Caco-2 (cell line): ENCODE data around the gene DDHD1. TPM values are rescaled to one million over a fixed set of nuclear protein-coding genes. Genes with fewer than 3 reads are reported as not detected.
"Not testable (repeated sequence)": the region's sequence is repeated elsewhere in the genome, so short reads cannot be mapped to it uniquely, and the experiment has no call there.

Experiments
- BruUV-seq: library from RNA; stranded (reverse); fragments of 400-500 nt; replicated peaks from 2 replicates; lab custom pipeline; 2021; lab: Mats Ljungman, UMichigan
- CTCF ChIA-PET: fragments of 300-600 bp; sonication (Branson Sonifier 250); formaldehyde crosslinking; loops from one replicate; lab custom pipeline; 2022; ENCODE audit warnings: antibody characterized with exemption; lab: Charles Lee
- POLR2A ChIA-PET: fragments of 300-600 bp; sonication (Branson Sonifier 250); formaldehyde crosslinking; loops from one replicate; lab custom pipeline; 2022; ENCODE audit warnings: antibody characterized with exemption; lab: Charles Lee
- DNase-seq, 2 experiments: peaks; one replicate each; pipeline versions ENCODE4 v3.0.0 to v3.0.0-alpha.2; 2020 to 2022
- H3K27me3 ChIP-seq: replicated peaks from 2 replicates; pipeline ENCODE4 v1.6.0; 2011; ENCODE audit warnings: low read length; ENCODE audit not compliant: control insufficient read depth, insufficient read depth
- H3K36me3 ChIP-seq: 2 replicates; pipeline ENCODE4 v1.5.1; 2011; ENCODE audit warnings: low read length; ENCODE audit not compliant: control insufficient read depth, insufficient read depth
- H3K4me1 ChIP-seq: fragments of 250-450 bp; sonication (Bioruptor Pico); 2 replicates; pipeline ENCODE4 v1.5.1; 2020; ENCODE audit warnings: mild to moderate bottlenecking
- H3K4me3 ChIP-seq: 2 replicates; pipeline ENCODE4 v1.5.1; 2011; ENCODE audit warnings: low read depth, mild to moderate bottlenecking, control low read depth, low read length
- H3K9me3 ChIP-seq: fragments of 250-450 bp; sonication (Bioruptor Pico); 2 replicates; pipeline ENCODE4 v1.5.1; 2020; ENCODE audit warnings: mild to moderate bottlenecking, moderate library complexity
- H3K27ac Mint-ChIP-seq: one replicate; pipeline ENCODE4 v1.8.0; 2022; ENCODE audit warnings: mixed read lengths; ENCODE audit not compliant: unreplicated experiment
- H3K27me3 Mint-ChIP-seq: one replicate; pipeline ENCODE4 v1.8.0; 2022; ENCODE audit warnings: mixed read lengths; ENCODE audit not compliant: insufficient read depth, unreplicated experiment
- H3K36me3 Mint-ChIP-seq: one replicate; pipeline ENCODE4 v1.8.0; 2022; ENCODE audit warnings: mild to moderate bottlenecking, mixed read lengths; ENCODE audit not compliant: insufficient read depth, unreplicated experiment
- H3K4me1 Mint-ChIP-seq: one replicate; pipeline ENCODE4 v1.8.0; 2022; ENCODE audit warnings: low read depth, mixed read lengths; ENCODE audit not compliant: unreplicated experiment
- H3K4me3 Mint-ChIP-seq: one replicate; pipeline ENCODE4 v1.8.0; 2022; ENCODE audit warnings: mild to moderate bottlenecking, moderate library complexity, mixed read lengths; ENCODE audit not compliant: unreplicated experiment
- H3K9me3 Mint-ChIP-seq: one replicate; pipeline ENCODE4 v1.8.0; 2022; ENCODE audit warnings: mixed read lengths; ENCODE audit not compliant: unreplicated experiment
- intact Hi-C: fragments of 100-400 bp; cut with micrococcal nuclease; formaldehyde crosslinking; loops from one replicate; pipeline ENCODE4 v1.10.0; 2022; ENCODE audit not compliant: unreplicated experiment
- total RNA-seq: library from RNA; stranded (reverse); gene quantifications from 2 replicates; pipeline ENCODE4 v1.2.3, GENCODE V29; 2022
- TF ChIP-seq, protein P1 (sequence below), 2 experiments: fragments of 200-600 bp in 1 of 2; IDR thresholded peaks; 1 replicate in 1 of 2; 2 replicates in 1 of 2; pipeline versions ENCODE4 v1.5.1 to v1.8.0; 2011 to 2022; ENCODE audit warnings: antibody characterized with exemption in 1 of 2, control low read depth in 1 of 2, inconsistent platforms in 1 of 2, low read depth in 1 of 2, low read length in 1 of 2, mild to moderate bottlenecking in 1 of 2, moderate library complexity in 1 of 2; ENCODE audit not compliant: insufficient read depth in 1 of 2, severe bottlenecking in 1 of 2, unreplicated experiment in 1 of 2

The DDHD1 gene
- total RNA-seq, 1 experiment from 2014 or later: 8.8 TPM

DNA sequence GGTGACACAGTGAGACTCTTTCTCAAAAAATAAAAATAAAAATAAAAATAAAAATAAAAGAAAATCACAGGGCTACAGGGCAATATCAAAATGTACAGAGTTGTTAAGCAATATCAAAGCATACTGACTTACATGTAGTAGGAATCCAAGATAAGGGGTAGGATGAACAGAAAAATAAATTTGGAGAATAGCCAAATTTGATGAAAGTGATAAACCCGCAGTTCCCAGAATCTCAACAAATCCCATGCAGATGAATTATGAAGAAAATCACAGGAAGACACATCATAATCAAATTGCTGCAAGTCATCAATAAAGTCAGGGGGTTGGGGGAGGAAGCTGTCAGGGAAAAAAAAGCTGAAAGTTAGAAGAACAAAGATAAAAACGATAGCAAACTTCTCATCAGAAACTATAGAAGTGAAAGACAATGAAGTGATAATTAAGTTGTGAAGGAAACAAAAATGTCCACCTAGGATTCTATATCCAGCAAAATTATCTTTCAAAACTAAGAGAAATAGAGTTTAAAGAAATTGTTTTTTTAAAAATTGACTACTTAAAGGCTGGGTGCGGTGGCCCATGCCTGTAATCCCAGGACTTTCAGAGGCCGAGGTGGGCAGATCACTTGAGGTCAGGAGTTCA is 15.4 kb downstream of the DDHD1 start:
- H3K9me3 Mint-ChIP-seq: peaks cover 21% of the 10 kb centered on the region
- TF ChIP-seq, protein P1, sequence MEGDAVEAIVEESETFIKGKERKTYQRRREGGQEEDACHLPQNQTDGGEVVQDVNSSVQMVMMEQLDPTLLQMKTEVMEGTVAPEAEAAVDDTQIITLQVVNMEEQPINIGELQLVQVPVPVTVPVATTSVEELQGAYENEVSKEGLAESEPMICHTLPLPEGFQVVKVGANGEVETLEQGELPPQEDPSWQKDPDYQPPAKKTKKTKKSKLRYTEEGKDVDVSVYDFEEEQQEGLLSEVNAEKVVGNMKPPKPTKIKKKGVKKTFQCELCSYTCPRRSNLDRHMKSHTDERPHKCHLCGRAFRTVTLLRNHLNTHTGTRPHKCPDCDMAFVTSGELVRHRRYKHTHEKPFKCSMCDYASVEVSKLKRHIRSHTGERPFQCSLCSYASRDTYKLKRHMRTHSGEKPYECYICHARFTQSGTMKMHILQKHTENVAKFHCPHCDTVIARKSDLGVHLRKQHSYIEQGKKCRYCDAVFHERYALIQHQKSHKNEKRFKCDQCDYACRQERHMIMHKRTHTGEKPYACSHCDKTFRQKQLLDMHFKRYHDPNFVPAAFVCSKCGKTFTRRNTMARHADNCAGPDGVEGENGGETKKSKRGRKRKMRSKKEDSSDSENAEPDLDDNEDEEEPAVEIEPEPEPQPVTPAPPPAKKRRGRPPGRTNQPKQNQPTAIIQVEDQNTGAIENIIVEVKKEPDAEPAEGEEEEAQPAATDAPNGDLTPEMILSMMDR (IDR thresholded peaks at IDR 0.05; ENCODE audit: insufficient read depth in 1 of 2, low read depth in 1 of 2, low read length in 1 of 2, severe bottlenecking in 1 of 2, unreplicated experiment in 1 of 2): no peak
- H3K27ac Mint-ChIP-seq: no peak overlapping the region
- intact Hi-C loops: no loop called here
- no peaks in the 10 kb centered on the region for H3K4me1 ChIP-seq
- peaks cover 21% of the 10 kb centered on the region for H3K9me3 ChIP-seq
- H3K36me3 ChIP-seq: no peaks in the 10 kb centered on the region
- POLR2A ChIA-PET: no interaction called here
- H3K4me3 ChIP-seq: no peak overlapping the region
- no peak for DNase-seq
- no peaks in the 10 kb centered on the region for H3K4me1 Mint-ChIP-seq
- no peaks in the 10 kb centered on the region for H3K27me3 ChIP-seq
- H3K36me3 Mint-ChIP-seq: no peaks in the 10 kb centered on the region
- CTCF ChIA-PET: no interaction called here
- H3K4me3 Mint-ChIP-seq: no peak overlapping the region
- BruUV-seq: no TSS peak
- no peaks in the 10 kb centered on the region for H3K27me3 Mint-ChIP-seq

DNA sequence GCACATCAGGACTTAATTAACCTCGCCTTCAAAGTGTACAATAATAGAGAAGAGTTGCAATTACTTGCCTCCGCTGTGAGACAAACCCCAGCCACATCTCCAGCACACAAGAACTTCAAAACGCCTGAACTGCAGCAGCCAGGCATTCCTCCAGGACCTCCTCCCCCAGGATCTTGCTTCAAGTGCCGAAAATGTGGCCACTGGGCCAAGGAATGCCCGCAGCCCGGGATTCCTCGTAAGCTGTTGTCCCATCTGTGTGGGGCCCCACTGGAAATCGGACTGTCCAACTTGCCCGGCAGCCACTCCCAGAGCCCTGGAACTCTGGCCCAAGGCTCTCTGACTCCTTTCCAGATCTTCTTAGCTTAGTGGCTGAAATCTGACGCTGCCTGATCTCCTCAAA is 22.6 kb downstream of the DDHD1 start:
- POLR2A ChIA-PET, intact Hi-C loops, H3K4me1 ChIP-seq, H3K9me3 ChIP-seq, H3K4me3 Mint-ChIP-seq, BruUV-seq, H3K27me3 ChIP-seq, H3K27ac Mint-ChIP-seq, H3K4me1 Mint-ChIP-seq, H3K36me3 Mint-ChIP-seq, CTCF ChIA-PET, H3K4me3 ChIP-seq, DNase-seq, H3K9me3 Mint-ChIP-seq, H3K36me3 ChIP-seq, H3K27me3 Mint-ChIP-seq: not testable (repeated sequence)

DNA sequence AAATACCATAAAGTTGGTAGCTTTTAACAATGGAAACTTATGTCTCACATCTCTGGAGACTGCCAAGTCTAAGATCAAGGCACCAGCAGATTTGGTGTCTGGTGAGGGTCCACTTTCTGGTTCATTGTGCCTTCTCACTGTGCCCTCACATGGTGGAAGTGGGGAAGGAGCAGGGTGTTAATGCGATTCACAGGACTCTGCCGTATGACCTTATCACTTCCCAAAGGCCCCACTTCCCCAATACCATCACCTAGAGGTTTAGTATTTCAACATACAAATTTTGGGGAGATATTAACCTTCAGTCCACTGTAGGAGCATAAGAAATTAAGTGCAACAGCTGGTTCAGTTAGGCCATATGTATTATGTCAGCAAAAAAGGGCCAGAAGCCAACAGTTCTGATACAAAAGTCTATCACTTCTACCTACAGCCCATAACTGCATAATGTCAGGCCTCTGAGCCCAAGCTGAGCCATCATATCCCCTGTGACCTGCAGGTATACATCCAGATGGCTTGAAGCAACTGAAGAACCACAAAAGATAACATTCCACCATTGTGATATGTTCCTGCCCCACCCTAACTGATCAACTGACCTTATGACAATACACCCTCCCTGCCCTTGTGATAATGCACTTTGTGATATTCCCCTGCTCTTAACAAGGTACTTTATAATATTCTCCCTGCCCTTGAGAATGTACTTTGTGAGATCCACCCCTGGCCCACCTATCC is 24.7 kb downstream of the DDHD1 start:
- Mint-ChIP-seq H3K9me3 (no peaks in the 10 kb centered on the region), H3K36me3 (no peaks in the 10 kb centered on the region), H3K4me1 (no peaks in the 10 kb centered on the region), H3K27me3 (no peaks in the 10 kb centered on the region), H3K27ac (no peak overlapping the region), H3K4me3 (no peak overlapping the region)
- Histone ChIP-seq H3K4me3 (no peak overlapping the region), H3K9me3 (peaks cover 5% of the 10 kb centered on the region), H3K27me3 (no peaks in the 10 kb centered on the region), H3K4me1 (no peaks in the 10 kb centered on the region), H3K36me3 (no peaks in the 10 kb centered on the region)
- DNase-seq: no peak
- ChIA-PET CTCF (no interaction called here), POLR2A (no interaction called here)
- BruUV-seq: no TSS peak
- intact Hi-C loops: no loop called here
- TF ChIP-seq, protein P1 (IDR thresholded peaks at IDR 0.05; ENCODE audit: insufficient read depth in 1 of 2, low read depth in 1 of 2, low read length in 1 of 2, severe bottlenecking in 1 of 2, unreplicated experiment in 1 of 2): no peak
